ENCODE results near the gene MYO18A. TPM values are rescaled to one million over a fixed set of nuclear protein-coding genes. Genes with fewer than 3 reads are reported as not detected.

Gene MYO18A
- total RNA-seq, 1 experiment from 2014 or later = 89.9 TPM

DNA sequence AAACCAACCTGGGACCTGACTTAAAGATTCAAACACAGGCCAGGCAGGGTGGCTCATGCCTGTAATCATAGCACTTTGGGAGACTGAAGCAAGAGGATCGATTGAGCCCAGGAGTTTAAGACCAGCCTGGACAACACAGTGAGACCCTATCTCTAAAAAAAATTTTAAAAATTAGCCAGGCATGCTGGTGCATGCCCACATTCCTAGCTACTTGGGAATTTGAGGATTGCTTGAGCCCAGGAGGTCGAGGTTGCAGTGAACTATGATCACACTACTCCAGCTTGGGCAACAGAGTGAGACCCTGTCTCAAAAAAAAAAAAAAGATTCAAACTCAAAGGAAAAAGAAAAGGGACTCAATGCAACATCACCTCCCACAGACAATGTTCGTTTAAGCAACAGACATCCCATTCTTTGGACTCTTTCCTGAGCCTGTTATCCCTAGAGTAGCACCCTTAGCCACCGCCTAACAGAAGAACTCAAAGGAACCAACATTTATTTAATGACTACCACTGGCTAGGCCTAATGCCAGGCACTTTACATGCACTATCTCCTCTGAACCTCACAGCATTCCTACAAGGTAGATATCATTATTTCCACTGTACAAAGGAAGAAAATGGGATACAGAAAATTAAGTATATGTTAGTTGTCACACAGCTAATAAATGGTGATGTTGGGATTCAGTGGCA, 12.7 kb downstream of the MYO18A start:
- H3K27ac Mint-ChIP-seq (ENCODE audit: unreplicated experiment) = no peak overlapping the region
- no peaks in the 10 kb centered on the region for H3K27me3 Mint-ChIP-seq (ENCODE audit: unreplicated experiment)
- peaks cover 20% of the 10 kb centered on the region for H3K4me1 Mint-ChIP-seq (ENCODE audit: low read depth, unreplicated experiment)
- intact Hi-C loops (cut with micrococcal nuclease; ENCODE audit: unreplicated experiment) = no loop called here
- no peak overlapping the region for H3K4me3 Mint-ChIP-seq (ENCODE audit: low read depth, unreplicated experiment)
- no peaks in the 10 kb centered on the region for H3K9me3 Mint-ChIP-seq (ENCODE audit: low read depth, unreplicated experiment)
- no peak for DNase-seq
- CTCF ChIA-PET = interaction anchor here (0.6 kb wide), 1 partner anchor 22 kb away, joined by 3 read pairs; no protein-coding TSS in a partner anchor
- TF ChIP-seq, protein P1, sequence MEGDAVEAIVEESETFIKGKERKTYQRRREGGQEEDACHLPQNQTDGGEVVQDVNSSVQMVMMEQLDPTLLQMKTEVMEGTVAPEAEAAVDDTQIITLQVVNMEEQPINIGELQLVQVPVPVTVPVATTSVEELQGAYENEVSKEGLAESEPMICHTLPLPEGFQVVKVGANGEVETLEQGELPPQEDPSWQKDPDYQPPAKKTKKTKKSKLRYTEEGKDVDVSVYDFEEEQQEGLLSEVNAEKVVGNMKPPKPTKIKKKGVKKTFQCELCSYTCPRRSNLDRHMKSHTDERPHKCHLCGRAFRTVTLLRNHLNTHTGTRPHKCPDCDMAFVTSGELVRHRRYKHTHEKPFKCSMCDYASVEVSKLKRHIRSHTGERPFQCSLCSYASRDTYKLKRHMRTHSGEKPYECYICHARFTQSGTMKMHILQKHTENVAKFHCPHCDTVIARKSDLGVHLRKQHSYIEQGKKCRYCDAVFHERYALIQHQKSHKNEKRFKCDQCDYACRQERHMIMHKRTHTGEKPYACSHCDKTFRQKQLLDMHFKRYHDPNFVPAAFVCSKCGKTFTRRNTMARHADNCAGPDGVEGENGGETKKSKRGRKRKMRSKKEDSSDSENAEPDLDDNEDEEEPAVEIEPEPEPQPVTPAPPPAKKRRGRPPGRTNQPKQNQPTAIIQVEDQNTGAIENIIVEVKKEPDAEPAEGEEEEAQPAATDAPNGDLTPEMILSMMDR (IDR thresholded peaks at IDR 0.05; ENCODE audit: unreplicated experiment) = no peak
- BruUV-seq (replicated peaks) = no TSS peak
- peaks cover 13% of the 10 kb centered on the region for H3K36me3 Mint-ChIP-seq (ENCODE audit: insufficient read depth, unreplicated experiment)

GRCh38 chr17:29166507-29166887, 13.7 kb downstream of the MYO18A start:
- no peaks in the 10 kb centered on the region for H3K9me3 Mint-ChIP-seq (ENCODE audit: low read depth, unreplicated experiment)
- H3K27ac Mint-ChIP-seq (ENCODE audit: unreplicated experiment) = no peak overlapping the region
- H3K36me3 Mint-ChIP-seq (ENCODE audit: insufficient read depth, unreplicated experiment) = peaks cover 22% of the 10 kb centered on the region
- CTCF ChIA-PET = no interaction called here
- no peaks in the 10 kb centered on the region for H3K27me3 Mint-ChIP-seq (ENCODE audit: unreplicated experiment)
- H3K4me3 Mint-ChIP-seq (ENCODE audit: low read depth, unreplicated experiment) = no peak overlapping the region
- no peak for DNase-seq
- TSS peak; percentile 23 for BruUV-seq (replicated peaks)
- peaks cover 26% of the 10 kb centered on the region for H3K4me1 Mint-ChIP-seq (ENCODE audit: low read depth, unreplicated experiment)
- intact Hi-C loops (cut with micrococcal nuclease; ENCODE audit: unreplicated experiment) = no loop called here
- TF ChIP-seq, protein P1 (IDR thresholded peaks at IDR 0.05; ENCODE audit: unreplicated experiment) = no peak

DNA sequence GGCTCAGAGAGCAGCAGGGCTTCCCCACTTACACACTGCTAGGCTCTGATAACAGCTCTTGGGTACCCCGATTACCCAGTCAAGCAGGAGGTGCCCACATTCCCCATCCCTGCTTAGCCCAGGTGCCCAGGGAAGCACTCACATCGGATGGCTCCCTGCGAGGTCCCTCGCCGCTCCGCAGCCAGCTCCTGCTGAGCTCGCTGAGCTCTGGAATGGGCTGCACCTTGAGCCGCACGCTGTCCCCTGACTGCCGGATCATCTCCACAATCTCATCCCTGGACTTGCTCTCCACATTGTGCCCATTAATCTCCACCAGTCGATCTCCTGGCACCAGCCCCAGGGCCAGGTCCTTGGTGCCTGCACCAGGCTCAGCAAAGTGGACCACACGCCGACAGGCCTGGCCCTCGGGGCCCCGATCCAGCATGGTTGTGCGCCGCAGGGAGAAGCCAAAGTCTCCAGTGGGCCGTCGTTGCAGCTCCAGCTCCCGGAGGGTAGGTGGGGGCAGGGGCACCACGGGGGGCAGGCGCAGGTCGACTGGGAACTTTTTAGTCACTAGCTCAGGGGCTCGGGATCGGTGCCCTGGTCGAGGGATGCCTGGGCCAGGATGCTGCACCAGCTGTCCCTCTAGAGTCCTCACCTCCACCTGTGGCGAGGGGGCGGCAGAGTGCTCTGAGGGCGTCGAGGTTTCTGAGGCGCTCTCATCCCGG, 14.2 kb downstream of the MYO18A start:
- peaks cover 22% of the 10 kb centered on the region for H3K36me3 Mint-ChIP-seq (ENCODE audit: insufficient read depth, unreplicated experiment)
- CTCF ChIA-PET = no interaction called here
- H3K27me3 Mint-ChIP-seq (ENCODE audit: unreplicated experiment) = no peaks in the 10 kb centered on the region
- H3K9me3 Mint-ChIP-seq (ENCODE audit: low read depth, unreplicated experiment) = no peaks in the 10 kb centered on the region
- no TSS peak for BruUV-seq (replicated peaks)
- no peak overlapping the region for H3K4me3 Mint-ChIP-seq (ENCODE audit: low read depth, unreplicated experiment)
- H3K4me1 Mint-ChIP-seq (ENCODE audit: low read depth, unreplicated experiment) = peaks cover 26% of the 10 kb centered on the region
- no peak overlapping the region for H3K27ac Mint-ChIP-seq (ENCODE audit: unreplicated experiment)
- no peak for DNase-seq
- TF ChIP-seq, protein P1 (IDR thresholded peaks at IDR 0.05; ENCODE audit: unreplicated experiment) = no peak
- intact Hi-C loops (cut with micrococcal nuclease; ENCODE audit: unreplicated experiment) = no loop called here

DNA sequence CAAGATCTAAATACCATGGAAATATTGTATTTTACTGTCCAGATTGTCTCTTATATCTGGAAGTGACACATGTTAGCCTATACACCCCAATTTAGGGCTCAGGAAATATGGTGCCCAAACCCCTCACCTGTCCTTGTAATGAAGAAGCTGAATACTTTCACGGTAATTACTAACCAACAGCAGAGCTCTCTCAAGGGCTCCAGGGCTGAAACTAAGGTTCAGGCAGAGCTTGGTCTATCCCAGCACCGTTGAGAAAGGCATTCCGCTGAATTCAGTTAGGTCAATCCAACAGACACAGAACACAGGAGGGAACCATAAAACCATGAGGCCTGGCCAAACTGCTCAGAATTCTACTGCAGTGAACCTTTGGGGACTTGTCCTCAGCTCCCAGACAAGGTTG, 14.9 kb downstream of the MYO18A start:
- CTCF ChIA-PET = interaction anchor here (1.2 kb wide), 1 partner anchor 14 kb away, joined by 3 read pairs; no protein-coding TSS in a partner anchor
- Mint-ChIP-seq H3K4me3 (ENCODE audit: low read depth, unreplicated experiment) (no peak overlapping the region), H3K9me3 (ENCODE audit: low read depth, unreplicated experiment) (no peaks in the 10 kb centered on the region), H3K27ac (ENCODE audit: unreplicated experiment) (no peak overlapping the region), H3K36me3 (ENCODE audit: insufficient read depth, unreplicated experiment) (peaks cover 20% of the 10 kb centered on the region), H3K4me1 (ENCODE audit: low read depth, unreplicated experiment) (peaks cover 31% of the 10 kb centered on the region), H3K27me3 (ENCODE audit: unreplicated experiment) (no peaks in the 10 kb centered on the region)
- intact Hi-C loops (cut with micrococcal nuclease; ENCODE audit: unreplicated experiment) = no loop called here
- BruUV-seq (replicated peaks) = no TSS peak
- TF ChIP-seq, protein P1 (IDR thresholded peaks at IDR 0.05; ENCODE audit: unreplicated experiment) = no peak
- DNase-seq = no peak

Data from Calu3 (cell line).